HCT116 (cell line): ENCODE data around the gene HECW1. TPM values are rescaled to one million over a fixed set of nuclear protein-coding genes. Genes with fewer than 3 reads are reported as not detected.

Experiments used
- ATAC-seq: fragments of 200-7000 bp; cut with Tn5 transposase; 2 replicates; pipeline ENCODE4 v1.9.1; 2020; ENCODE audit warnings: mild to moderate bottlenecking, moderate library complexity
- BruUV-seq: library from RNA; stranded (reverse); fragments of 400-500 nt; replicated peaks from 2 replicates; lab custom pipeline; 2021; lab: Mats Ljungman, UMichigan
- CTCF ChIA-PET: fragments of 300-600 bp; sonication (Branson Sonifier 250); formaldehyde crosslinking; loops from one replicate; lab custom pipeline; 2021; ENCODE audit warnings: antibody characterized with exemption; lab: Charles Lee
- POLR2A ChIA-PET: fragments of 300-600, 350-600 bp; sonication (Branson Sonifier 250); formaldehyde crosslinking; loops from one replicate; lab custom pipeline; 2021; ENCODE audit warnings: antibody characterized with exemption; lab: Charles Lee
- RAD21 ChIA-PET, 2 experiments: fragments of 300-600 bp; sonication (Branson Sonifier 250); formaldehyde crosslinking; loops; one replicate each; lab custom pipeline; 2023; ENCODE audit warnings: low total read pairs in 2 of 2; ENCODE audit not compliant: uncharacterized antibody in 2 of 2, unreplicated experiment in 2 of 2, low non-redundant PET in 1 of 2; lab: Charles Lee
- DNase-seq: peaks from one replicate; pipeline ENCODE4 v3.0.0-alpha.2; 2010; ENCODE audit warnings: low read depth, low spot score
- H2AFZ ChIP-seq: fragments of 200-600 bp; shearing (Covaris generic), sonication (generic); 2 replicates; pipeline ENCODE4 v1.6.1; 2017; ENCODE audit warnings: low read depth, mixed run types, mixed read lengths, antibody characterized with exemption, low read length; ENCODE audit not compliant: poor library complexity, severe bottlenecking
- H3K27ac ChIP-seq: 2 replicates; pipeline ENCODE4 v1.5.1; 2012; ENCODE audit warnings: low read depth, low read length
- H3K27me3 ChIP-seq: fragments of 200-600 bp; sonication (generic); 2 replicates; pipeline ENCODE4 v1.6.1; 2016; ENCODE audit warnings: mixed run types, low read length, mixed read lengths; ENCODE audit not compliant: insufficient read depth
- H3K36me3 ChIP-seq, 2 experiments: fragments of 200-500 bp in 1 of 2; fragments of 200-600 bp in 1 of 2; sonication (Bioruptor generic) in 1 of 2; sonication (generic) in 1 of 2; 2 replicates each; pipeline versions ENCODE4 v1.5.1 to v1.6.1; 2014 to 2016; ENCODE audit warnings: low read length in 2 of 2, inconsistent platforms in 1 of 2, mixed read lengths in 1 of 2, mixed run types in 1 of 2; ENCODE audit not compliant: insufficient read depth in 2 of 2, control insufficient read depth in 1 of 2
- H3K4me1 ChIP-seq, 2 experiments: fragments of 200-600 bp in 1 of 2; sonication (generic) in 1 of 2; 2 replicates each; pipeline versions ENCODE4 v1.5.1 to v1.6.1; 2012 to 2017; ENCODE audit warnings: low read length in 2 of 2, inconsistent platforms in 1 of 2, mild to moderate bottlenecking in 1 of 2, mixed read lengths in 1 of 2, mixed run types in 1 of 2, moderate library complexity in 1 of 2; ENCODE audit not compliant: insufficient read depth in 2 of 2, control insufficient read depth in 1 of 2
- H3K4me2 ChIP-seq: fragments of 200-600 bp; sonication (generic); 2 replicates; pipeline ENCODE4 v1.6.1; 2017; ENCODE audit warnings: mixed run types, low read length, mixed read lengths
- H3K4me3 ChIP-seq, 2 experiments: fragments of 200-600 bp in 1 of 2; sonication (generic) in 1 of 2; replicated peaks in 1 of 2; 2 replicates each; pipeline ENCODE4 v1.5.1; 2011 to 2016; ENCODE audit warnings: low read length in 2 of 2, control low read depth in 1 of 2, low read depth in 1 of 2, mild to moderate bottlenecking in 1 of 2, mixed read lengths in 1 of 2, mixed run types in 1 of 2
- H3K79me2 ChIP-seq: fragments of 200-600 bp; sonication (generic); 2 replicates; pipeline ENCODE4 v1.6.1; 2017; ENCODE audit warnings: mild to moderate bottlenecking, mixed run types, low read length, moderate library complexity, mixed read lengths; ENCODE audit not compliant: insufficient read depth
- H3K9ac ChIP-seq: fragments of 200-600 bp; sonication (generic); 2 replicates; pipeline ENCODE4 v1.6.1; 2016; ENCODE audit warnings: low read length, mixed read lengths
- H3K9me2 ChIP-seq: fragments of 200-600 bp; sonication (generic), shearing (Covaris generic); 2 replicates; pipeline ENCODE4 v1.6.1; 2017; ENCODE audit warnings: mixed run types, mild to moderate bottlenecking, moderate library complexity; ENCODE audit not compliant: insufficient read depth
- H3K9me3 ChIP-seq, 2 experiments: fragments of 200-500 bp in 1 of 2; fragments of 200-600 bp in 1 of 2; sonication (Bioruptor generic) in 1 of 2; sonication (generic) in 1 of 2; 2 replicates each; pipeline ENCODE4 v1.6.1; 2014 to 2017; ENCODE audit warnings: low read length in 2 of 2, mixed read lengths in 2 of 2, inconsistent platforms in 1 of 2, low read depth in 1 of 2, mild to moderate bottlenecking in 1 of 2, mixed run types in 1 of 2, moderate library complexity in 1 of 2; ENCODE audit not compliant: control insufficient read depth in 1 of 2, insufficient read depth in 1 of 2
- H4K20me1 ChIP-seq: fragments of 200-600 bp; sonication (generic), shearing (Covaris generic); 2 replicates; pipeline ENCODE4 v1.6.1; 2017; ENCODE audit warnings: mixed run types, mild to moderate bottlenecking, moderate library complexity; ENCODE audit not compliant: insufficient read depth
- CBX3 ChIP-seq: IDR thresholded peaks from 2 replicates; pipeline ENCODE4 v1.6.1; 2012; ENCODE audit warnings: low read depth
- CEBPB ChIP-seq: IDR thresholded peaks from 2 replicates; pipeline ENCODE4 v1.6.1; 2012; ENCODE audit warnings: low read depth
- EGR1 ChIP-seq: IDR thresholded peaks from 2 replicates; pipeline ENCODE4 v1.6.1; 2012; ENCODE audit warnings: low read depth
- EZH2 ChIP-seq: fragments of 200-600 bp; sonication (generic); IDR thresholded peaks from 2 replicates; pipeline ENCODE4 v1.6.1; 2017; ENCODE audit warnings: antibody characterized with exemption, mixed run types
- JUND ChIP-seq: IDR thresholded peaks from 2 replicates; pipeline ENCODE4 v1.6.1; 2012
- POLR2A ChIP-seq: IDR thresholded peaks from 2 replicates; pipeline ENCODE4 v1.7.0; 2011; ENCODE audit warnings: borderline replicate concordance; ENCODE audit not compliant: insufficient read depth, insufficient read length; ENCODE audit errors: extremely low read depth
- POLR2AphosphoS5 ChIP-seq: IDR thresholded peaks from 2 replicates; pipeline ENCODE4 v1.6.1; 2011; ENCODE audit warnings: mild to moderate bottlenecking, low read depth, low read length, moderate library complexity
- RAD21 ChIP-seq: IDR thresholded peaks from 2 replicates; pipeline ENCODE4 v1.6.1; 2012; ENCODE audit warnings: low read depth, mild to moderate bottlenecking
- SRF ChIP-seq: IDR thresholded peaks from 2 replicates; pipeline ENCODE4 v1.6.1; 2012; ENCODE audit warnings: low read depth
- TCF7L2 ChIP-seq: IDR thresholded peaks from 2 replicates; pipeline ENCODE4 v1.7.0; 2011; ENCODE audit warnings: borderline replicate concordance, inconsistent platforms; ENCODE audit not compliant: insufficient read depth, insufficient read length; ENCODE audit errors: extremely low read depth
- YY1 ChIP-seq: IDR thresholded peaks from 2 replicates; pipeline ENCODE4 v1.6.1; 2011; ENCODE audit warnings: low read length, low read depth, moderate library complexity, mild to moderate bottlenecking; ENCODE audit not compliant: insufficient replicate concordance; ENCODE audit errors: extremely low read depth
- ZBTB33 ChIP-seq: IDR thresholded peaks from 2 replicates; pipeline ENCODE4 v1.6.1; 2011; ENCODE audit warnings: mild to moderate bottlenecking, low read length, moderate library complexity; ENCODE audit not compliant: insufficient replicate concordance; ENCODE audit errors: extremely low read depth
- intact Hi-C: fragments of 100-400 bp; cut with micrococcal nuclease; formaldehyde crosslinking; loops from 2 replicates; pipeline ENCODE4 v1.10.0; 2022
- total RNA-seq: library from RNA; stranded (reverse); gene quantifications from one replicate; pipeline ENCODE4 v1.2.1, GENCODE V29; 2021; ENCODE audit not compliant: unreplicated experiment
- TF ChIP-seq, protein P1 (sequence below), 3 experiments: fragments of 200-600 bp in 1 of 3; sonication (generic) in 1 of 3; IDR thresholded peaks in 2 of 3; conservative IDR thresholded peaks in 1 of 3; 2 replicates each; pipeline ENCODE4 v1.5.1; 2012 to 2017; ENCODE audit warnings: low read depth in 2 of 3, low read length in 2 of 3, antibody characterized with exemption in 1 of 3, borderline replicate concordance in 1 of 3, control low read depth in 1 of 3, mild to moderate bottlenecking in 1 of 3, mixed read lengths in 1 of 3, mixed run types in 1 of 3, moderate library complexity in 1 of 3; ENCODE audit not compliant: insufficient read depth in 1 of 3
- TF ChIP-seq, protein P2 (sequence below): IDR thresholded peaks from 2 replicates; pipeline ENCODE4 v1.6.1; 2012

The HECW1 gene
- total RNA-seq, 1 experiment from 2014 or later = 5.6 TPM

DNA sequence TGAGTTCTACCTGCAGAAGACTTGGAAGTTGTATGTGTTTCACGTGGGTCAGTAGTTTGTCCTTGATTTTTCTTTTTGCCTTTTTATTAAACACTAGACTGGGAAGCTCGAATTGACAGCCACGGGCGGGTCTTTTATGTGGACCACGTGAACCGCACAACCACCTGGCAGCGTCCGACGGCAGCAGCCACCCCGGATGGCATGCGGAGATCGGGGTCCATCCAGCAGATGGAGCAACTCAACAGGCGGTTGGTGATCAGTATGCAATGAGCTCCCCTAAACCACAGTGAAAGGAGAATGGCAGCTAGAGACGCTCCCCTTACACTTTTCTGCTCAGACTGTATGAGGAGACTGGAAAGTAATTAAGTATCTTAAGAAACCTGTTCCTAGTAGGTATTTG, 343.8 kb downstream of the HECW1 start:
- no peaks in the 10 kb centered on the region for H4K20me1 ChIP-seq
- no peak overlapping the region for H2AFZ ChIP-seq
- POLR2A ChIA-PET = no interaction called here
- no peak overlapping the region for H3K4me2 ChIP-seq
- TF ChIP-seq POLR2A (no peak), YY1 (no peak), ZBTB33 (no peak), RAD21 (peak; percentile 46), CBX3 (no peak), CEBPB (no peak), TCF7L2 (no peak), EGR1 (no peak), SRF (no peak), JUND (no peak), EZH2 (no peak), POLR2AphosphoS5 (no peak)
- TF ChIP-seq, protein P1, sequence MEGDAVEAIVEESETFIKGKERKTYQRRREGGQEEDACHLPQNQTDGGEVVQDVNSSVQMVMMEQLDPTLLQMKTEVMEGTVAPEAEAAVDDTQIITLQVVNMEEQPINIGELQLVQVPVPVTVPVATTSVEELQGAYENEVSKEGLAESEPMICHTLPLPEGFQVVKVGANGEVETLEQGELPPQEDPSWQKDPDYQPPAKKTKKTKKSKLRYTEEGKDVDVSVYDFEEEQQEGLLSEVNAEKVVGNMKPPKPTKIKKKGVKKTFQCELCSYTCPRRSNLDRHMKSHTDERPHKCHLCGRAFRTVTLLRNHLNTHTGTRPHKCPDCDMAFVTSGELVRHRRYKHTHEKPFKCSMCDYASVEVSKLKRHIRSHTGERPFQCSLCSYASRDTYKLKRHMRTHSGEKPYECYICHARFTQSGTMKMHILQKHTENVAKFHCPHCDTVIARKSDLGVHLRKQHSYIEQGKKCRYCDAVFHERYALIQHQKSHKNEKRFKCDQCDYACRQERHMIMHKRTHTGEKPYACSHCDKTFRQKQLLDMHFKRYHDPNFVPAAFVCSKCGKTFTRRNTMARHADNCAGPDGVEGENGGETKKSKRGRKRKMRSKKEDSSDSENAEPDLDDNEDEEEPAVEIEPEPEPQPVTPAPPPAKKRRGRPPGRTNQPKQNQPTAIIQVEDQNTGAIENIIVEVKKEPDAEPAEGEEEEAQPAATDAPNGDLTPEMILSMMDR (IDR thresholded peaks at IDR 0.05 in 2 of 3, conservative IDR thresholded peaks at IDR 0.05 in 1 of 3; ENCODE audit: borderline replicate concordance in 1 of 3, insufficient read depth in 1 of 3, low read depth in 2 of 3, low read length in 2 of 3) = peak in 2 of 3 experiments; percentile 2 to 24; a peak in 1 of 6 replicates
- TF ChIP-seq, protein P2, sequence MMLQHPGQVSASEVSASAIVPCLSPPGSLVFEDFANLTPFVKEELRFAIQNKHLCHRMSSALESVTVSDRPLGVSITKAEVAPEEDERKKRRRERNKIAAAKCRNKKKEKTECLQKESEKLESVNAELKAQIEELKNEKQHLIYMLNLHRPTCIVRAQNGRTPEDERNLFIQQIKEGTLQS = no peak
- RAD21 ChIA-PET = interaction anchor here in 1 of 2 experiments (1.1 kb wide), 1 partner anchor 244 kb away, joined by 3 read pairs; no protein-coding TSS in a partner anchor
- no peaks in the 10 kb centered on the region for H3K9me3 ChIP-seq
- no peak overlapping the region for H3K9ac ChIP-seq
- intact Hi-C loops = loop anchor here (5.0 kb wide), 4 partner anchors 246 to 1514 kb away; no protein-coding TSS in a partner anchor
- H3K4me3 ChIP-seq = no peak overlapping the region
- no peaks in the 10 kb centered on the region for H3K27me3 ChIP-seq
- H3K9me2 ChIP-seq = no peaks in the 10 kb centered on the region
- no peak overlapping the region for H3K27ac ChIP-seq
- CTCF ChIA-PET = interaction anchor here (0.9 to 2.6 kb wide), 3 partner anchors 17 to 244 kb away, joined by 3 to 16 read pairs (median 4); no protein-coding TSS in a partner anchor
- no peaks in the 10 kb centered on the region for H3K79me2 ChIP-seq
- ATAC-seq (no peak), DNase-seq (no peak)
- H3K4me1 ChIP-seq = peaks cover 0 to 5% of the 10 kb centered on the region in 2 experiments; a peak in 2 of 4 replicates
- H3K36me3 ChIP-seq = no peaks in the 10 kb centered on the region
- no TSS peak for BruUV-seq
